KMS-11 (cell line): ENCODE measurements around the gene STX18.
A peak's percentile ranks its signal among the peaks of the same experiment; 100 is the strongest.
"Not testable (repeated sequence)": the region's sequence is repeated elsewhere in the genome, so short reads cannot be mapped to it uniquely, and the experiment has no call there.

ENCODE experiments used
- H2AFZ ChIP-seq: fragments of 200-600 bp; sonication (generic); 2 replicates; pipeline ENCODE4 v1.6.1; 2016; ENCODE audit warnings: antibody characterized with exemption, mixed run types, low read depth
- H3K27ac ChIP-seq: fragments of 200-600 bp; sonication (generic); 2 replicates; pipeline ENCODE4 v1.6.1; 2016; ENCODE audit warnings: mild to moderate bottlenecking, mixed run types
- H3K27me3 ChIP-seq: fragments of 200-600 bp; sonication (generic); 2 replicates; pipeline ENCODE4 v1.6.1; 2017; ENCODE audit warnings: mild to moderate bottlenecking, low read depth, mixed run types, moderate library complexity; ENCODE audit not compliant: insufficient read depth
- H3K36me3 ChIP-seq: fragments of 200-600 bp; sonication (generic); 2 replicates; pipeline ENCODE4 v1.6.1; 2017; ENCODE audit warnings: mild to moderate bottlenecking, mixed run types; ENCODE audit not compliant: insufficient read depth
- H3K4me1 ChIP-seq: fragments of 200-600 bp; sonication (generic); 2 replicates; pipeline ENCODE4 v1.6.1; 2016; ENCODE audit warnings: mild to moderate bottlenecking, low read depth, mixed run types; ENCODE audit not compliant: poor library complexity, severe bottlenecking
- H3K4me2 ChIP-seq: fragments of 200-600 bp; sonication (generic); 2 replicates; pipeline ENCODE4 v1.7.0; 2016; ENCODE audit warnings: mild to moderate bottlenecking, mixed run types
- H3K4me3 ChIP-seq: fragments of 200-600 bp; sonication (generic); IDR thresholded peaks from 2 replicates; pipeline ENCODE4 v1.6.1; 2017; ENCODE audit warnings: low read depth, low read length, mixed read lengths; ENCODE audit not compliant: insufficient read depth
- H3K79me2 ChIP-seq: fragments of 200-600 bp; sonication (generic); 2 replicates; pipeline ENCODE4 v1.6.1; 2016; ENCODE audit warnings: low read depth, mixed run types; ENCODE audit not compliant: insufficient read depth
- H3K9ac ChIP-seq: fragments of 200-600 bp; sonication (generic); 2 replicates; pipeline ENCODE4 v1.6.1; 2016; ENCODE audit warnings: mild to moderate bottlenecking, mixed run types
- H4K20me1 ChIP-seq: fragments of 200-600 bp; sonication (generic); 2 replicates; pipeline ENCODE4 v1.6.1; 2016; ENCODE audit warnings: mild to moderate bottlenecking, mixed run types; ENCODE audit not compliant: insufficient read depth
- TF ChIP-seq, protein P1 (sequence below): fragments of 200-600 bp; sonication (generic); conservative IDR thresholded peaks from 2 replicates; pipeline ENCODE4 v1.6.1; 2017; ENCODE audit warnings: low read depth, mild to moderate bottlenecking, antibody characterized with exemption, low read length, moderate library complexity, mixed read lengths

The STX18 gene

DNA sequence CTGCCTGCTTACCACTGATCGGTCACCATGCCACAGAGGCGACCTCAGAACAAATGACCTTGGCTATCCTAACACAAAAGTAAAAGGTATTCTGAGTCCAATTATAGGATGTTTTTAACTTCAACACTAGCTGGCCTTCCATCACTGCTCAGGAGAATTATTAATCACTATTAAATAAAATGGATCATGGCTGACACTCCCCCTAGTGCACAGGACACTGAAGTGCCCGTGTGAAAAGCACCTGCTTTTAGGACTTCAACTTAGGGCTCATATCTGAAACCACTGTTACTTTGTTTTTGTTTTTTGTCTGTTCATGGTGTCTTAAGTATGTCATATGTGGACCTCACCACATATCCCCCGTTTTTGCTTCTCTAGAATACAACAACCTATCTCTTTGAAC, 33.9 kb downstream of the STX18 start:
- no peaks in the 10 kb centered on the region for H3K27me3 ChIP-seq
- no peaks in the 10 kb centered on the region for H3K79me2 ChIP-seq
- H3K4me3 ChIP-seq = no peak overlapping the region

DNA sequence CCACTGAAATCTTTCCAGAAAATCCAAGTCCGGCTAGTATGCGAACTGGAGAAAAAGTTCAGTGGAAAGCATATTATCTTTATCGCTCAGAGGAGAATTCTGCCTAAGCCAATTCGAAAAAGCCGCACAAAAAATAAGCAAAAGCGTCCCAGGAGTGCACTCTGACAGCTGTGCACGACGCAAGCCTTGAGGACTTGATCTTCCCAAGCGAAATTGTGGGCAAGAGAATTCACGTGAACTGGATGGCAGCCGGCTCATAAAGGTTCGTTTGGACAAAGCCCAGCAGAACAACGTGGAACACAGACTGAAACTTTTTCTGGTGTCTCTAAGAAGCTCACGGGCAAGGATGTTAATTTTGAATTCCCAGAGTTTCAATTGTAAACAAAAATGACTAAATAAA, 34.4 kb downstream of the STX18 start:
- Histone ChIP-seq H3K4me1 (no peaks in the 10 kb centered on the region), H3K79me2 (no peaks in the 10 kb centered on the region), H4K20me1 (no peaks in the 10 kb centered on the region), H3K9ac (no peak overlapping the region), H3K4me3 (no peak overlapping the region), H3K27me3 (no peaks in the 10 kb centered on the region), H3K4me2 (no peak overlapping the region), H3K27ac (no peak overlapping the region), H2AFZ (no peak overlapping the region), H3K36me3 (no peaks in the 10 kb centered on the region)
- TF ChIP-seq, protein P1, sequence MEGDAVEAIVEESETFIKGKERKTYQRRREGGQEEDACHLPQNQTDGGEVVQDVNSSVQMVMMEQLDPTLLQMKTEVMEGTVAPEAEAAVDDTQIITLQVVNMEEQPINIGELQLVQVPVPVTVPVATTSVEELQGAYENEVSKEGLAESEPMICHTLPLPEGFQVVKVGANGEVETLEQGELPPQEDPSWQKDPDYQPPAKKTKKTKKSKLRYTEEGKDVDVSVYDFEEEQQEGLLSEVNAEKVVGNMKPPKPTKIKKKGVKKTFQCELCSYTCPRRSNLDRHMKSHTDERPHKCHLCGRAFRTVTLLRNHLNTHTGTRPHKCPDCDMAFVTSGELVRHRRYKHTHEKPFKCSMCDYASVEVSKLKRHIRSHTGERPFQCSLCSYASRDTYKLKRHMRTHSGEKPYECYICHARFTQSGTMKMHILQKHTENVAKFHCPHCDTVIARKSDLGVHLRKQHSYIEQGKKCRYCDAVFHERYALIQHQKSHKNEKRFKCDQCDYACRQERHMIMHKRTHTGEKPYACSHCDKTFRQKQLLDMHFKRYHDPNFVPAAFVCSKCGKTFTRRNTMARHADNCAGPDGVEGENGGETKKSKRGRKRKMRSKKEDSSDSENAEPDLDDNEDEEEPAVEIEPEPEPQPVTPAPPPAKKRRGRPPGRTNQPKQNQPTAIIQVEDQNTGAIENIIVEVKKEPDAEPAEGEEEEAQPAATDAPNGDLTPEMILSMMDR = no peak

More for the DNA sequence above, 33.9 kb downstream of the STX18 start:
- Histone ChIP-seq H3K4me2 (no peak overlapping the region), H3K27ac (no peak overlapping the region), H4K20me1 (no peaks in the 10 kb centered on the region), H2AFZ (no peak overlapping the region), H3K4me1 (no peaks in the 10 kb centered on the region), H3K9ac (no peak overlapping the region), H3K36me3 (no peaks in the 10 kb centered on the region)
- TF ChIP-seq, protein P1 = peak; percentile 32

DNA sequence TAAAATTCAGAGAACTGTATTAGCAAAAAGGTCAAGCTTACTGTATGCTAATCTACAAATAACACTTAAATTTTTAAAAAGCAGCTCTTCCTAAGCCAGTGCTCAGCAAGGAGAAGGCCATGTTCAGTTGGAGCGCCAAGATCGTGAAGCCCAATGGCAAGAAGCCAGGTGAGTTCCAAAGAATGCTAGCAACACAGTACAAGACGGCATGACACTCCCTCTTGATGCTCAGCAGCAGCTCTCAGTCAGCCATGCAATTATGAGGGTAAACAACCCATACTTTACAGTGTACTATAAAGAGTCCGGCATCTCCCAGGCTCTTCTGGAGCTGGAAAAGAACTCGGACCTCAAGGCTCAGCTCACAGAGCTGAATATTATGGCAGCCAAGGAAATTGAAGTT, 34.9 kb downstream of the STX18 start:
- H3K4me1 ChIP-seq = no peaks in the 10 kb centered on the region
- no peaks in the 10 kb centered on the region for H3K79me2 ChIP-seq
- H3K27ac ChIP-seq = no peak overlapping the region
- H3K27me3 ChIP-seq = no peaks in the 10 kb centered on the region
- no peak overlapping the region for H3K4me3 ChIP-seq
- H3K36me3 ChIP-seq = no peaks in the 10 kb centered on the region
- H3K4me2 ChIP-seq = no peak overlapping the region
- H3K9ac ChIP-seq = no peak overlapping the region
- no peak overlapping the region for H2AFZ ChIP-seq
- H4K20me1 ChIP-seq = no peaks in the 10 kb centered on the region
- TF ChIP-seq, protein P1 = no peak

DNA sequence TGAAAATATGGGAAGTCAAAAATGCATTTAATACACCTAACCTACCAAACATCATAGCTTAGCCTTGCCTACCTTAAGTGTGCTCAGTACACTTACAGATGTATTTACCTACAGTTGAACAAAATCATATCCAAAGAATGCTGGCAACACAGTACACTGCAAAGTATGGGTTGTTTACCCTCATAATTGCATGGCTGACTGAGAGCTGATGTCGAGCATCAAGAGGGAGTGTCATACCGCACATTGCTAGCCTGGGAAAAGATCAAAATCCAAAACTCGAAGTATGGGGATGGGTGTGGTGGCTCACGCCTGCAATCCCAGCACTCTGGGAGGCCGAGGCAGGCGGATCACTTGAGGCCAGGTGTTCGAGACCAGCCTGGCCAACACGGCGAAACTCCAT, 36.6 kb downstream of the STX18 start:
- H3K27ac ChIP-seq, H3K4me2 ChIP-seq, H3K9ac ChIP-seq, H4K20me1 ChIP-seq, H3K36me3 ChIP-seq, H3K4me3 ChIP-seq, H2AFZ ChIP-seq, H3K79me2 ChIP-seq, H3K27me3 ChIP-seq, H3K4me1 ChIP-seq: not testable (repeated sequence)

DNA sequence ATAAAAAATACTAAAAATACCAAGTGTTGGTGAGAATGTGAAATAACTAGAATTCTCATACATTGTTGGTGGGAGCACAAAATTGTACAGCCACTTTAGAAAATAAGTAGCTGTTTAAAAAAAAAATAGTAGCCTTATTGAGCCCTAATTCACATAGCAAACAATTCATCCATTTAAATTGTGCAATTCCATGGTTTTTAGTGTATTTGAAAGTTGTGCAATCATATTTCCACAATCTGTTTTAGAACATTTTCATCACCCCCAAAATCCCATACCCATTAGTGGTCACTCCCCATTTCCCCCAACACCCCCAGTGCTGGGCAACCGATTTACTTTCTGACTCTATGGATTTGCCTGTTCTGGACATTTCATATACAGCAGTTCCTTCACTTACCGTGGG, 37.1 kb downstream of the STX18 start:
- Histone ChIP-seq H3K4me1 (no peaks in the 10 kb centered on the region), H2AFZ (no peak overlapping the region), H3K9ac (no peak overlapping the region), H3K4me2 (no peak overlapping the region), H3K36me3 (no peaks in the 10 kb centered on the region), H3K27ac (no peak overlapping the region), H4K20me1 (no peaks in the 10 kb centered on the region), H3K27me3 (no peaks in the 10 kb centered on the region), H3K79me2 (no peaks in the 10 kb centered on the region), H3K4me3 (no peak overlapping the region)
- TF ChIP-seq, protein P1 = no peak
